Sciatic nerve (tissue), 2 donors: Measurements from ENCODE around the gene IGSF8. TPM values are rescaled to one million over a fixed set of nuclear protein-coding genes. Genes with fewer than 3 reads are reported as not detected.

Experiments used
- ATAC-seq: fragments of 200-7000 bp; cut with Tn5 transposase; one replicate; pipeline ENCODE4 v1.9.1; 2020; ENCODE audit warnings: mild to moderate bottlenecking, moderate library complexity
- DNase-seq: peaks from one replicate; pipeline ENCODE4 v3.0.0-alpha.2; 2020; ENCODE audit warnings: low spot score
- intact Hi-C: fragments of 100-400 bp; cut with DNase I; formaldehyde crosslinking; loops from one replicate; pipeline ENCODE4 v1.14.2; 2022
- total RNA-seq: library from RNA; stranded (reverse); fragmentation: NEBNext Ultra II Directional; extraction: Animal tissue kit (Norgen Biotek cat#: 25700); gene quantifications from one replicate; pipeline ENCODE4 v1.2.1, GENCODE V29; 2021
- donor health status: DM: no; HTN: no; CAD: no.
- donor health status: DM: no; HTN: no; CAD: no.

The IGSF8 gene
- total RNA-seq, 1 donor from 2014 or later, result 54.9 TPM

DNA sequence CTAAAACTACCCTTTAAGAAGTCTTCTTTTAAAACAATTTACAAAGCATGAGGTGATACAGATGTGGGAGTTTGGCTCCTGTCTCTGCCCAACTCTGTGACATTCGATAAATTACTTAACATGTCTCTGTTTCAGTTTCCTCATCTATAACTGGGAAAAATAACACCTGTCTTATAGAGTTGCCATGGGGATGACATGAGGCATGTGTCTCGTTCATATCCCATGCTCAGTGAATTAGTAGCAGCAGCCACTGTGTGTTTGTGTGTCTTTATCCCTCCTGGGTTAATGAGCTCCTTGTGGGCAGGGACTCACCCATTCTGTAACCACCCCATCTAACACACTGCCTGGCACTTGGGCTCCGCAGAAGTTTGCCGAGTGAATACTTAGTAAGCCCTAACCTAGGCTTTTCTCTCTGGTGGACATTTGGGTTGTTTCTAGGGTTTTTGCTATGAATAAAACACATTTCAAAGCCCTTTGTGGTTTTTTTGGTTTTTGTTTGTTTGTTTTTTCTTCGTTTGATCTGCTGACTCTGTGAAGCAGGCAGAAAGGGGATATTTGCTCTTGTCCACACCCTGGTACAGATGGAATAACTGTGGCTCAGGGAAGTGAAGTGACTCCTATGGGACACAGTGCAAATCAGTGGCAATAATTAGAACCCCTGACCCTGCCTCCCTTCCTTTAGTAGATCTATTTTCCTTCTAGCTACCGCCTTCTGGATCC lies 17.9 kb downstream of the IGSF8 start:
- intact Hi-C loops, result loop anchor here (5.0 kb wide), 1 partner anchor 33 kb away; no protein-coding TSS in a partner anchor
- DNase-seq, result no peak
- no peak for ATAC-seq

DNA sequence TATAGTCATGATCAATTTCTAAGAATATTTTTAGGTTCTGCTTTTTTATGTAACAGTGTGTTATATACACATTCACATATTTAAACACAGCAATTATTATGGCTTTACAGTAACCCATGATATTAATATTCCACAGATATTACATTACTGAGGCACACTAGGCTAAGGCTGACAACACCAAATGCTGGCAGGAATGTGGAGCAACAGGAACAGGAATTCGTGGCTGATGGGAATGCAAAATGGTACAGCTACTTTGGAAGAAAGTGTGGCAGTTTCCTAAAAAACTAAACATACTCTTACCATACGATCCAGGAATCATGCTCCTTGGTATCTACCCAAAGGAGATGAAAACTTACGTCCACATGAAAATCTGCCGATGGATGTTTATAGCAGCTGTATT lies 19.0 kb downstream of the IGSF8 start:
- no peak for DNase-seq
- no peak for ATAC-seq
- intact Hi-C loops, result no loop called here

DNA sequence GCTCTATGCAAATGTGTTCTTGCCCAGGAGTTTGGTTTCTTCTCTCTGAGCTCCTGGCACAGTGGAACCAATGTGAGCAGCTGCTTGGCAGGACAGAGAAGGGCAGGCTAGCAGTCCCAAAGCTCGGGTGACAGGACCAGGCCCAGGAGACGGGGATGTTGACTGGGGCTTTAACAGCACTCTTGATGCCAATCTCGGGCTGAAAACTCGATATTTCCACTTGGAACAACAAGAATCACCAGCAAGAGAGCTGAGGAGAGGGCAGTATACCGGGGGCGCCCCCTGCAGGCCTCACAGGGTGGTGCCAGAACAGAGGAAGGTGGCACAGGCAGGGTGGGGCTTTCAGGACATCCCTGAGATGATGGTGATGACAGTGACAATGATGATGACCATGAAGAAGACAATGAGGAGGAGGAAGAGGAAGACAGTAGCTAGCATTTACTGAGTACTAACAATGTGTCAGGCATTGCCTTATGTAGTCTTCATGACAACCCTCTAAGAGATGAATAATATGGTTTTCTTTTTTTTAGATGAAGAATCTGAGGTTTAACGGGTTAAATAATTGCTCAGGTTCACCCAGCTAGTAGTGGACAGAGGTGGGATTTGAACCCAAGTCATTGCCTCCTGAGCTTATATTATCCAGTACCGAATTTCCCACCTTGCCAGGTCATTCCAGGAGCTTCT lies 19.8 kb downstream of the IGSF8 start:
- intact Hi-C loops, result no loop called here
- peak; percentile 55 for ATAC-seq
- DNase-seq, result no peak

DNA sequence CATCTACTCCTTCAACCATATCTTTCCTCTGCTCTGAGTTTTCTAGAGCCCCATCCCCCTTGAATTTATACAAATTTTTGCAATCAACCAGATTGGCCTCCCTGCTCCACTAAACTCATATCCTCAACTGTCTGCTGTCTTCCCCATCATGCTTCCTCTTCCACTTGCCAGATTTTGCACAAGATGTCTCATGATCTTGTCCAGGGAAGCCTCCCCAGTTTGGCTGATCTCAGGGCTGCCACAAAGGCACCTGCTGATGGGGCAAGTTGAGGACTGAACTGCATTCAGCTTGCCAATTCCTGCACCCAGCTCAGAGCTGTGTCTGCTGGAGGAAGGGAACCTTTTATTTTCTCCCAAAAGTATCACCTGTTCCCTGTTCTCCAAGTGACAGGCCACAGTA lies 20.9 kb downstream of the IGSF8 start:
- intact Hi-C loops, result no loop called here
- DNase-seq (no peak), ATAC-seq (no peak)

DNA sequence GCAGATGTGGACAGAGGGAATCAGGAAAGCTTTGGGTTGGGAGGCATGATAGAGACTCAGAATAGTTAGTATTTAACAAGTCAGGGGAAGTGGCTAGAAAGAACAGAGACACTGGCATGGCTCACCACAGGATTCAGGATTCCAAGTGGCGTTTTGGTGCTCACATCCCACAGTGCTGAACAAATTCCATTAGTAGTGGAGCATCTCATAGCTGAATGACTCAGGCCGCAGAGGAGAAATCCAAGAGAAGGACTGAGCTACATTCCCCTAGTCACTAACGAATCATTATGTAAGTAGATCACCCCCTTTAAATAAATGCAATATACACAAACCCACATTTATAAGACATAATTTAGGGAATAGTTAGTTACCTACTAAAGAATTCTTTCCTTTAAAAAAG lies 22.1 kb downstream of the IGSF8 start:
- intact Hi-C loops, result no loop called here
- no peak for ATAC-seq
- DNase-seq, result no peak

DNA sequence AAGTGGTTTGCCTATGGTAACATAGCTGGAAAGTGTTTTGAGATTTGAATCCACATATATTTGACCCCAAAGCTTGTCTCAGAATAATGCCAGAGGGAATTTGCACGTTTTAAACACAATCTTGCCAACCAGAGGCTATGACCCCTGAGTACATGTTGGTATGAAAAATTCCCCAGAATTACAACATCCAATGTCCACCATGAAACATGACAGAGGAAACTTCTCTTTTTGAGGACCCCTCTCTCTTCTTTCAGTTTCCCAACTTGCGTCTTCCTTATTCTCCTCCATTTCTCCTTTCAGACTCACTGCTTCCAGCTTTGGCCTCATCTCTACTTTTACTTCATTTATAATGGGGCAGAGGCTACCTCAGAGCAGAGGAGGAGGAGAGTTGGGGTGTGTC lies 22.6 kb downstream of the IGSF8 start:
- intact Hi-C loops, result no loop called here
- DNase-seq (no peak), ATAC-seq (no peak)

DNA sequence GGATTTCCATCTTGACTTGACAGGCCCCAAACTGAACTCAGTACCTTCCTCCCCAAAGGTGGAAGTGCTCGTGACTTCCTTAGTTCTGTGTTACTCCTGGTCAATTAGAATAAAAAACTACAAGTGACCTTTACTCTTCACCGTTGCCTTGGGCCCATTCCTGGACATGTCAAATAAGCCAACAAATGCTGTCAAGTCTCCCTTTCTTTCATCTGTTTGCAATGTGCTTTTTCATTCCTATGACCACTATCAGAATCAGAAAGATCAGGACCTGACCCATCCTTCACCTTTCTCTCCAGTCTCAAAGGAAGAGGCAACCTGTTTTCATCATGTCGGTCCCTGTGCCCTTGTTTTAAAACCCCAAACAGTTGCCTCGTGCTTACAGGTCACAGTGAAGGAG lies 23.6 kb downstream of the IGSF8 start:
- peak; percentile 15 for DNase-seq
- ATAC-seq, result no peak
- intact Hi-C loops, result no loop called here

DNA sequence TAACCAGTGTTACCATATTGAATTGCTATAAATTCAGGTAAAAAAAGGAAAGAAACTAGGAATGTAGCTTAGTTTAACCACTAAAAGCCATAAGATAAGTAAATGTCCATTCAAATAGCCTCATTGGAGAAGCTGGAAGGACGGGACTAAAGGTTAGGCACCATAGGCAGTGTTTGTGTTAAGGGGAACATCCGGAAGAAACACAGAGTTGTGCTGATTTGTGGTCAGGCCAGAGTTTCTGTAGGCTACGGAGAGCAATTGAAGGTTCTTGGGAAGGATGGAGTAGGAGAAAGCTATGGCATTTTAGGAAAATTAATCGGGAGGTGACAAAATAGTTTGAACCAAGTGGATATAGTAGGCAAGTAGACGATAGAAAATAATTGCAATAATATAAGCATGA lies 27.1 kb downstream of the IGSF8 start:
- ATAC-seq (no peak), DNase-seq (no peak)
- intact Hi-C loops, result no loop called here

DNA sequence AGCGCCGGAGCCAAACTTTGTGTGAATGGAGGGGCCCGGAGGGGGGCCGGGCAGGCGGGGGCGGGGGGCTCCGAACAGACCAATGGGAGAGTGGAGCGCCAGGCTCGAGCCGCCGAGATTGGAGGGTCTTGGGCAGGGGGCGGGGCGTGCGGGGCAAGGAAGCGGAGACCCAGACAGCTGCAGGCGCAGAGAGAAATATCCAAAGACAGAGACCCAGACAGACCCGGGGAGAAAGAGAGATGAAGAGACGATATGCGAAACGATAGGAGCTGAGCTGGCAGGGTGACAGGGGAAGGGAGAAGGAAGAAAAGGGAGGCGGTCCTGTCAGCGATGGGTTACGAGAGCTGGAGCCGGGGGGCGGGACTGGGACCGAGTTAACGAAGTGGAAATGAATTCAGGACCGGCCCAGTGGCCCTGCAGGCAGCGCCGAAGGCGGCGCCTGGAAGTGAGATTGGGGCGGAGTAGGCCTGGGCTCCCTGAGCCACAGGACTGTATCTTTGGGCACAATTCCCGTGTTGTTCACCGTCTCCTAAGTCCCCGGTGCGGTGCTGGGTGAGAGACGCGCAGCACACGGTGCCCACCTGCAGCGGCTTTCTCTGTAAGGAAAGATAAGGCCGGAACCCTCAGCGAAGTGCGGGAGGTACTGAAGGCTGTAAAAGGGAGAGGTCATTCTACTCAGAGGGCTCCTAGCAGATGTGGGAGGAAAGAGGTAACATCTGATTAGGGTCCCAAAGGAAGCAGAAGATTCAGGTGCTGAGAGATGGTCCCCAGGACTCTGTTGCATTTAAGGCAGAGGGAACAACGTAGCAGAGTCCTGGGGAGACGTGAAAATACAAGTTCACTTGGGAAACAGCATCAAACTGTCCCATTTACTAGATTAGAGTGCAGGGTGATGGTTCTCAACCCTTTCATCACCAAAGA lies 27.9 kb downstream of the IGSF8 start:
- DNase-seq (peak; percentile 88), ATAC-seq (peak; percentile 92)
- intact Hi-C loops, result no loop called here

DNA sequence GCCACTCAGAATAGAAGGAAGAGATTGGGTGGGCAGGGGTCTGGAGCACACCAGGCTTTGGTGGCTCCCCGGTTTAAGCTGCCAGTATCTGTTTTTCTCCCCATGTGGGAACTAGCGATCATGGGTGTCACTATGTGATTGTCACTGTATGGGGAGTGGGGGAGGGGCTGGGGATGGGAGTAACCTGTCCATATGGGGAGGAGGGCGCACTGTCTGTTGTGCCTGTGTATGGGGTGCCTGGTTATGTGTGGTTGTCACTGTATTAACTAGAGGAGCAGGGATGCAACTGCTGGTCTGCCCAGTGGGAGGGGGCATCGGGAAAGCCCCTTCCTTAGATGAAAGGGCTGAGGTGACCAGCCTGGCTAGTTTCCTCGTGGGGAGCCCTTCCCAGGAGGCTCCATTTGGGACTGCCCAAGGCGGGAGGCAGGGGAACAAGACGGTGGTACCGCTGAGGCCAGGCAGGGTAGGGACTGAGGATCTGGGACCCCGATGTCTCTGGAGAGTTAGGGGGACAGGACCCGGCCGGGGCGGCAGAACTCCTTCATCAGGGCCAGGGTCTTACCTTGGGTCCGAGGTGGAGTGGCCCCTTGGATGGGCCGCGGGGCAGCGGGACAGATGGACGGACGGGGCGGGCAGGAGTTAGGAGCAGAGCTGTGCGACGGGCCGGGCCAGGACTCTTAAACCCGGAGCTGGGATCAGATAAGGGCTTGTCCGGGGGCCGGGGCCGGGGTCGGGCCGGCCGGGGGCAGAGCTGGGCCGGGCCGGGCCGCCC lies 28.8 kb downstream of the IGSF8 start, which contains the start of gene KCNJ10:
TSS of gene KCNJ10 (minus strand) at position 701 of the 772 bp plus-strand sequence. CDS start 27,628 bp downstream, outside the sequence.
- intact Hi-C loops, result no loop called here
- ATAC-seq (no peak), DNase-seq (no peak)

DNA sequence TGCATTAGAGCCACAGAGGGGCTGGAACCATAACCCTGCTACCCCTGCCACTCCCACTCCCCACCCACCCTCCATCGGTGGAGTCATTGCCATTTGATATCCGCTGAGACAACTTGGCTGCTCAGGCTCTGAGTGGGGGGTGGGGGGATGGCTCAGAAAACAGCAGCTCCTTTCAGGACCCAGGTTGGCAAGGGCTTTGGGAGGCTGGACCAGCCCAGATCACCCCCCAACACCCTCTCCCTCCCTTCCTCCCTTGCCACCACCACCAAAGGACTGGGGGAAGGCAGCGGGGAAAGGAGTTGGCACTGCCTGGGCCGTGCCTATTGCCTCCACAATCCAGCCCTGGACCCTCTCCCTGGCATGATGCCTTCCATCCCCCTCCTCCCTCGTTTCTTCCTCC lies 30.2 kb downstream of the IGSF8 start:
- peak; percentile 25 for ATAC-seq

DNA sequence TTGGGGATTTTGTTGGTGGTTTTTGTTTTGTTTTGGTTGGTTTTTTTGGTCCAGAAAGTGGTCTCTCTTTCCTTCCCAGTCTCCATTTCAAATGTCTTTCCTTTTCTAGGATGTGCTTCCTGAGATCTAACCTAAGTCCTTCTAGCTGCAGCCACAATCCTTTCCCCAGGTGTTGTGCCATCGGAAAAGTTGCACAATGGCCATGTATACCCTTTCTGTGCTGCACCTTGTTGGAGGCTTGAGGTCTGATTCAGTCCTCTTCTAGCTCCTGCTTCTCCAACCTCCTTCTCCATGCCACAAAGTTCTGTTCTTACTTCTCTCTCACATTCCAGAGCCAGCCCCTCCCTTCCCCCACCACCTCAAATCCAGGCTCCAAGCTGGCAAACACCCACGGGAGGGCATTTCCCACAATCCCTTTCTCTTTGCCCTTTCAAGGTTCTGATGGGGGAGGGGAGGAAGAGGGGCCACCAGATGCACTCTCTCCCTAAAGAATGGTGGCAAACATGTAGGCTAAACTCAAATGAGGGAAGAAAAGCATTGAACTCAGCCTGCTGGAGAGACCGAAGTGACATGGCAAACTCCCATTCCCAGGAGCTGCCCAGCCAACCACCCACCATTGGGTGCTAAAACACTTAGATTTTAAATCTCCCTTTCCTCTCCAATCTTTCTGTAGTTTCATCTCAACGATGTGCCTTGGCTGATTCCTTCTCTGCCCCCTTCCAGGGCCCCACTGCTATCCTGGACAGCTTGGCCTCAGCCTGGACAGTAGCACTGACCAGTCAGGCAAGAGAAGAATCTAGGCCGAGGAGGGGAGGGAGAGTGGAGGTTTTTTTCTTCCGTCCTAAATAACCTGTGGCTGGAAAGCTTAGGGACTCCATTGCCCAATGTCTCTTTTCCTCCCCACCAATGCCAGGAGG lies 31.3 kb downstream of the IGSF8 start:
- intact Hi-C loops, result no loop called here
- no peak for ATAC-seq
- no peak for DNase-seq

More for the DNA sequence above, 30.2 kb downstream of the IGSF8 start:
- intact Hi-C loops, result no loop called here
- DNase-seq, result peak; percentile 71

DNA sequence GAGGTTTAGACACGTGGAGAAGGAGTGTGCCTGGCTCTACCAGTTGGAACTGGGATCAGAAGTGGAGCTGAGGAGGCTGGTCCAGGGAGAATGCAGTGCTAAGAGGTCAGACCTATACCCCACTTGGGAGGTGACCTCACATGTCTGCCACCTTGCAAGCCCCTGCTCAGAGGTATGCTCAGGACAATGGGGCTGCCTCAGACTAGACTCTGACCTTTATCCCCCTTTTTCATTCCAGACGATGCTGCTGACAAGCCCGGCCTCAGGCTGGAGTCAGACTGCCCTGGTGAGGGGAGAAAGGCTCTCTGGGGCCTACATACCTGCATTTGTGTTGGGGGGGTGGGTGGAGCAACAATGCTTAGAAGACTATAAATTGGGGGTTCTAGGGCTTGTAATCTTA lies 33.7 kb downstream of the IGSF8 start:
- ATAC-seq (peak; percentile 17), DNase-seq (no peak)
- intact Hi-C loops, result no loop called here

DNA sequence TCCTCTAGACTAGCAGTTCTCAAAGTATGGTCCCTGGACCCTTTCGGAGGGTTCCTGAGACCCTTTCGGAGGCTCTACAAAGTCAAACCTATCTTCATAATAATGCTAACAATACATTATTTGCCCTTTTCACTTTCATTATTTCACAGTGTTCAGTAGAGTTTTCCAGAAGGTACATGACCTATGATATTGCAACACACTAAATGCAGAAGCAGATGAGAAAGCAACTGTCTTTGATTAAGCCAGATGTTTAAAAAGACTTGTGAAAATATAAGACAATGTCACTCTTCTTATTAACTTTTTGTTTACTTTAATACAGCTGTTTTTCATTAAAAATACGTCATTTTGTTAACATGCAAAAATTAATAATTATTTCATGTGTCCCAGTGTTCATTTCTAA lies 34.3 kb downstream of the IGSF8 start:
- DNase-seq (no peak), ATAC-seq (no peak)
- intact Hi-C loops, result no loop called here

DNA sequence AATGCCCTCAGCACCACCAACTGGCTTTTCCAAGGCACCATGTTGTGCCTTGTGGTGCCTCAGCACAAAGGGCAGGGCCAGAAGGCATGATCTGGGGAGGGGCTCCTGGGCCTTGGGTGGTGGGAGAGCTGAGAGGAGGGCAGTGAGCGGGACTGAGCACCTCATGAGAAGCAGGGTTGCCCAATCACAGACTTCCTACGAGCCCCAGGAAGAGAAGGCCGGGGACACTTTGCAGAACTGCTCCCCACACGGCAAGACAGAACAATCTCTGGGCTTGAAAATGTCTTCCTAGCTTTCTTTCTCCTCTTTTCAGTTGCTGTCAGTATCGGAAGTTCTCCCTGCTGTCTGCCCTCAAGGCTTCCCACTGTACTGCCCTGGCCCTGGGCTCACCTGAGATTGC lies 35.2 kb downstream of the IGSF8 start:
- DNase-seq (no peak), ATAC-seq (no peak)
- intact Hi-C loops, result no loop called here

DNA sequence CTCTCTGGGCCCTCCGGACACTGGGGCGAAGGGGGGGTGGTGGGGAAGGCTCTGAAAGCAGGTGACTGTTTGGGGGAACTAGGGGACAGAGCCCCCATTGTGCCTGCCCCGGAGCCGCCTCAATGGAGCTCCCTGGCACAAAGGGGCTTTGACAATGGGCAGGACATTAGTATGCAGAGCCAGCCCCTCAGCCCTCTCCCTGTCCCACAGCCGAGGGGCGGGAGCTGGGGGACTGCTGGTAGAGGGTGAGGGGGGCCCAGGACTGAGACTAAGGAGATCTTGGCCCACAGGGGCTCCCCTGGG lies 36.2 kb downstream of the IGSF8 start:
- intact Hi-C loops, result no loop called here
- peak; percentile 77 for ATAC-seq
- DNase-seq, result peak; percentile 81

DNA sequence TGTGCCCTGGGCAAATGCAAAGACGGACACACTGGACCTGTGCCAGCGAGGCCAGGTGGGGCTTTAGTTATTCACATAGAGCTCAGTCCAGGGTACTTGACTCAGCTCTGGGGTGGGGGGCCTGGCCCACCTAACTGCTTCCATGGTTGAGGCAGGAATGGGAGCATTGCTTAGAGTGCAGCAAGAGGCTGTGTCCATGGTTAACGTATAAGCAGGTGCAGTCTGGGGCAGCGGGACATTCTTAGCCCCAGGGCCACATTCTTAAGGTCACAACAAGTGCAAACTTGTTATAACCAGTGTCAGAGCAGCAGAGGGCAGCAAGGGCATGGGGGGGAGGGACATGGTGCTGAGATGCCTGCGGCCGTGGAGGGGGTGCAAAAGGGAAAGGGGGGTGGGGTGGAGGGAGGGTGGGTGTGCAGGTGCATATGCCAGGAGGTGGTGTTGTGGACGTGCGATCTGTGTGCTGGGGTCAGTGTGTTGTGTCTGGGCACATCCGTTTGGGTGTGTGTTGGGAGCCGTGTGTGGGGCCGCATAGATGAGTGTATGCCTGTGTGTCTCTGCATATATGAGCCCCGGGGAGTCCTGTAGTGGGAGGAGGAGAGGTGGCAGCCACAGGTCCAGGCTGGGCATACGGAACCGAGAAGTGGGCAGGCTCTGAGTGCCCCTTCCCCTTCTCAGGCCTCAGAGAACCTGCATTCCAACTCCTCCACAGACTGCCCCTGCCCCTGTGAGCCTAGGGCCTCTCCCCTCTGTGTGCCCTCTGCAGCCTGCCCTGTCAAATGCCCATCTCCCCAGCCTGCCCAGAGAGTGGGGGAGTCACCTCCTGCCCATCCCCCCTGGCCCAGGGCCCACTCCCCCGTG lies 36.8 kb downstream of the IGSF8 start:
- intact Hi-C loops, result no loop called here
- ATAC-seq, result peak; percentile 24
- no peak for DNase-seq
